Measurements from ENCODE around the gene IKBKE.

- TF ChIP-seq, protein P1, sequence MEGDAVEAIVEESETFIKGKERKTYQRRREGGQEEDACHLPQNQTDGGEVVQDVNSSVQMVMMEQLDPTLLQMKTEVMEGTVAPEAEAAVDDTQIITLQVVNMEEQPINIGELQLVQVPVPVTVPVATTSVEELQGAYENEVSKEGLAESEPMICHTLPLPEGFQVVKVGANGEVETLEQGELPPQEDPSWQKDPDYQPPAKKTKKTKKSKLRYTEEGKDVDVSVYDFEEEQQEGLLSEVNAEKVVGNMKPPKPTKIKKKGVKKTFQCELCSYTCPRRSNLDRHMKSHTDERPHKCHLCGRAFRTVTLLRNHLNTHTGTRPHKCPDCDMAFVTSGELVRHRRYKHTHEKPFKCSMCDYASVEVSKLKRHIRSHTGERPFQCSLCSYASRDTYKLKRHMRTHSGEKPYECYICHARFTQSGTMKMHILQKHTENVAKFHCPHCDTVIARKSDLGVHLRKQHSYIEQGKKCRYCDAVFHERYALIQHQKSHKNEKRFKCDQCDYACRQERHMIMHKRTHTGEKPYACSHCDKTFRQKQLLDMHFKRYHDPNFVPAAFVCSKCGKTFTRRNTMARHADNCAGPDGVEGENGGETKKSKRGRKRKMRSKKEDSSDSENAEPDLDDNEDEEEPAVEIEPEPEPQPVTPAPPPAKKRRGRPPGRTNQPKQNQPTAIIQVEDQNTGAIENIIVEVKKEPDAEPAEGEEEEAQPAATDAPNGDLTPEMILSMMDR (IDR thresholded peaks at IDR 0.05) = no peak
- TF ChIP-seq POLR2A (IDR thresholded peaks at IDR 0.05) = no peak
Observed at GRCh38 chr1:206467915-206468314, 2.4 kb upstream of the IKBKE start.
